Panc1 (cell line): Measurements from ENCODE around the gene KRT4. TPM values are rescaled to one million over a fixed set of nuclear protein-coding genes. Genes with fewer than 3 reads are reported as not detected.

ENCODE experiments used
- ATAC-seq: fragments of 200-7000 bp; cut with Tn5 transposase; 2 replicates; pipeline ENCODE4 v1.9.1; 2020; ENCODE audit warnings: mild to moderate bottlenecking, moderate library complexity
- BruUV-seq: library from RNA; stranded (reverse); fragments of 400-500 nt; replicated peaks from 2 replicates; lab custom pipeline; 2021; lab: Mats Ljungman, UMichigan
- CTCF ChIA-PET: fragments of 300-600 bp; sonication (Branson Sonifier 250); formaldehyde crosslinking; loops from one replicate; lab custom pipeline; 2022; ENCODE audit warnings: antibody characterized with exemption; lab: Charles Lee
- POLR2A ChIA-PET: fragments of 300-600 bp; sonication (Branson Sonifier 250); formaldehyde crosslinking; loops from one replicate; lab custom pipeline; 2022; ENCODE audit warnings: antibody characterized with exemption; lab: Charles Lee
- DNase-seq: peaks from one replicate; pipeline ENCODE4 v3.0.0-alpha.2; 2010; ENCODE audit warnings: low read depth, low spot score
- H3K27ac ChIP-seq: 2 replicates; pipeline ENCODE4 v1.5.1; 2011; ENCODE audit warnings: mild to moderate bottlenecking, low read length, inconsistent platforms
- H3K27me3 ChIP-seq: fragments of 200-500 bp; sonication (Bioruptor generic); 2 replicates; pipeline ENCODE4 v1.6.0; 2014; ENCODE audit warnings: low read length, inconsistent platforms; ENCODE audit not compliant: control insufficient read depth, insufficient read depth
- H3K36me3 ChIP-seq: fragments of 200-500 bp; sonication (Bioruptor generic); 2 replicates; pipeline ENCODE4 v1.5.1; 2014; ENCODE audit warnings: inconsistent platforms, mild to moderate bottlenecking, low read length, moderate library complexity; ENCODE audit not compliant: control insufficient read depth, insufficient read depth
- H3K4me1 ChIP-seq: 2 replicates; pipeline ENCODE4 v1.5.1; 2011; ENCODE audit warnings: inconsistent platforms, mild to moderate bottlenecking, low read length, moderate library complexity; ENCODE audit not compliant: control insufficient read depth, insufficient read depth
- H3K4me3 ChIP-seq, 2 experiments: 2 replicates each; pipeline ENCODE4 v1.5.1; 2011 to 2012; ENCODE audit warnings: low read depth in 2 of 2, low read length in 2 of 2, mild to moderate bottlenecking in 2 of 2, inconsistent platforms in 1 of 2, moderate library complexity in 1 of 2
- H3K9me3 ChIP-seq: fragments of 200-500 bp; sonication (Bioruptor generic); 2 replicates; pipeline ENCODE4 v1.5.1; 2014; ENCODE audit warnings: low read depth, mild to moderate bottlenecking, inconsistent platforms, low read length, moderate library complexity; ENCODE audit not compliant: control insufficient read depth, insufficient read depth
- CTCF ChIP-seq: fragments of 450-650 bp; IDR thresholded peaks from 2 replicates; pipeline ENCODE4 v1.5.1; 2017; ENCODE audit warnings: mild to moderate bottlenecking
- POLR2AphosphoS5 ChIP-seq: IDR thresholded peaks from 2 replicates; pipeline ENCODE4 v1.6.1; 2012; ENCODE audit warnings: mild to moderate bottlenecking, low read depth, low read length, moderate library complexity
- SIN3A ChIP-seq: IDR thresholded peaks from 2 replicates; pipeline ENCODE4 v1.6.1; 2012; ENCODE audit warnings: low read depth, mild to moderate bottlenecking, low read length, moderate library complexity, borderline replicate concordance; ENCODE audit not compliant: insufficient read depth
- TCF7L2 ChIP-seq: IDR thresholded peaks from 2 replicates; pipeline ENCODE4 v1.6.1; 2011; ENCODE audit warnings: mild to moderate bottlenecking, low read depth, low read length, inconsistent platforms
- in situ Hi-C: cut with HindIII; loops from 2 replicates; pipeline ENCODE4 v1.10.0; 2016; ENCODE audit warnings: low sequenced_read_pairs, low pct_unique_long_range_greater_than_20kb
- intact Hi-C: fragments of 100-400 bp; cut with micrococcal nuclease; formaldehyde crosslinking; loops from one replicate; pipeline ENCODE4 v1.10.0; 2022; ENCODE audit not compliant: unreplicated experiment
- total RNA-seq: library from RNA; stranded (reverse); gene quantifications from one replicate; pipeline ENCODE4 v1.2.1, GENCODE V29; 2021; ENCODE audit not compliant: unreplicated experiment
- TF ChIP-seq, protein P1 (sequence below), 2 experiments: IDR thresholded peaks; 2 replicates each; pipeline ENCODE4 v1.6.1; 2011 to 2012; ENCODE audit warnings: low read depth in 2 of 2, control low read depth in 1 of 2, low read length in 1 of 2, mild to moderate bottlenecking in 1 of 2, moderate library complexity in 1 of 2; ENCODE audit not compliant: insufficient read depth in 1 of 2

Gene KRT4
- total RNA-seq, 1 experiment from 2014 or later = 0.15 TPM

DNA sequence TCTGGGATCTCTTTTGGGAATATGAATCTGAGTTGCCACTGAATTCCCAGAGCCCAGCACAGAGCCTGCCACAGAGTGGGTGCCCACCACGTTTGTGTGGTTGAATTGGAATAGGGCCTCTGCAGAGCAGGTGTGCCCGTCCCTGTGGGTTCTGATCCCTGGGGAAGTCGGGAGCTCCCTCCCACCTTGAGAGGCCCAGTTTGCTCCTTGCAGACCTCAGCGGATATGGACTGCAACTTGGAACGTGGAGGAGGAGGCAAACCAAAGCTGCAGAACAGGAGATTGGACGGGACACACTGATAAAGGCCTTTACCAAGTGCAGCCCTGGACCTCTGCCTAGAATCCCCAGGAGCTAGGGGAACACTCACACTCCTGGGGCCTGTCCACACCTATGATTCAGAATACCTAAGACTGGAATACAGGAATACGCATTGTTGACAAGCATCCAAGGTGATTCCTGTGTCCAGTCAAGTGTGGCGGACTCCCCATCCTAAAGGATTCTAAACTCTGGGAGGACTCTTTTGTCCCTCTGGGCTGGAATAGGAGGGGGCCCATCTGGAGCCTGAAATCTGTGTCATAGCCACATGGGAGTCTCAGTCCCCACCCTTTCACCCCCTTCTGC is 39.2 kb downstream of the KRT4 start:
- no peak for ATAC-seq
- Histone ChIP-seq H3K4me3 (no peak overlapping the region), H3K27ac (no peak overlapping the region), H3K4me1 (no peaks in the 10 kb centered on the region), H3K27me3 (peaks cover 8% of the 10 kb centered on the region; the same call in 1 of the 2 replicates), H3K9me3 (no peaks in the 10 kb centered on the region), H3K36me3 (no peaks in the 10 kb centered on the region)
- CTCF ChIA-PET = no interaction called here
- in situ Hi-C loops (no loop called here), intact Hi-C loops (no loop called here)
- no peak for TF ChIP-seq SIN3A
- no peak for TF ChIP-seq TCF7L2
- TF ChIP-seq POLR2AphosphoS5 = no peak
- no peak for TF ChIP-seq CTCF
- TF ChIP-seq, protein P1, sequence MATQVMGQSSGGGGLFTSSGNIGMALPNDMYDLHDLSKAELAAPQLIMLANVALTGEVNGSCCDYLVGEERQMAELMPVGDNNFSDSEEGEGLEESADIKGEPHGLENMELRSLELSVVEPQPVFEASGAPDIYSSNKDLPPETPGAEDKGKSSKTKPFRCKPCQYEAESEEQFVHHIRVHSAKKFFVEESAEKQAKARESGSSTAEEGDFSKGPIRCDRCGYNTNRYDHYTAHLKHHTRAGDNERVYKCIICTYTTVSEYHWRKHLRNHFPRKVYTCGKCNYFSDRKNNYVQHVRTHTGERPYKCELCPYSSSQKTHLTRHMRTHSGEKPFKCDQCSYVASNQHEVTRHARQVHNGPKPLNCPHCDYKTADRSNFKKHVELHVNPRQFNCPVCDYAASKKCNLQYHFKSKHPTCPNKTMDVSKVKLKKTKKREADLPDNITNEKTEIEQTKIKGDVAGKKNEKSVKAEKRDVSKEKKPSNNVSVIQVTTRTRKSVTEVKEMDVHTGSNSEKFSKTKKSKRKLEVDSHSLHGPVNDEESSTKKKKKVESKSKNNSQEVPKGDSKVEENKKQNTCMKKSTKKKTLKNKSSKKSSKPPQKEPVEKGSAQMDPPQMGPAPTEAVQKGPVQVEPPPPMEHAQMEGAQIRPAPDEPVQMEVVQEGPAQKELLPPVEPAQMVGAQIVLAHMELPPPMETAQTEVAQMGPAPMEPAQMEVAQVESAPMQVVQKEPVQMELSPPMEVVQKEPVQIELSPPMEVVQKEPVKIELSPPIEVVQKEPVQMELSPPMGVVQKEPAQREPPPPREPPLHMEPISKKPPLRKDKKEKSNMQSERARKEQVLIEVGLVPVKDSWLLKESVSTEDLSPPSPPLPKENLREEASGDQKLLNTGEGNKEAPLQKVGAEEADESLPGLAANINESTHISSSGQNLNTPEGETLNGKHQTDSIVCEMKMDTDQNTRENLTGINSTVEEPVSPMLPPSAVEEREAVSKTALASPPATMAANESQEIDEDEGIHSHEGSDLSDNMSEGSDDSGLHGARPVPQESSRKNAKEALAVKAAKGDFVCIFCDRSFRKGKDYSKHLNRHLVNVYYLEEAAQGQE (IDR thresholded peaks at IDR 0.05; ENCODE audit: insufficient read depth in 1 of 2, low read depth in 2 of 2, low read length in 1 of 2) = no peak
- no peak for DNase-seq
- no TSS peak for BruUV-seq
- POLR2A ChIA-PET = no interaction called here

DNA sequence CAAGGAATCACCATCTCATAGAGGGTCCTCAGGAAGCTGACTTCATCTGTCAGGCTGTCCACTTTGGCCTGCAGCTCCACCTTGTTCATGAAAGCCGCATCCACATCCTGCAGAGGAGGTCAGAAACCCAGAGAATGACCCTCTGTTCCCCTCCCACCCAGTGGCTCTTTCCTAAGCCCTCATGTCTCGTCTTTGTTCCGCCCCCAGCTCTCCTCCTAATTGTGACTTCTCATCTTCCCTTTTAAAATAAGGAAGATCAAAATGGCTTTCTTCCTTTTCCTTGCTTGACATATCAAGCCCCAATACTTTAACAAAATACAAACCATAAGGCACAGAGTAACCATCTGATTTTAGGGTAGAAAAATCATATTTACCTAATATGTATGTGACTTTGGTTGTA is 41.1 kb downstream of the KRT4 start:
- in situ Hi-C loops = no loop called here
- BruUV-seq = no TSS peak
- POLR2A ChIA-PET = no interaction called here

More for the DNA sequence above, 41.1 kb downstream of the KRT4 start:
- DNase-seq = no peak
- Histone ChIP-seq H3K36me3 (no peaks in the 10 kb centered on the region), H3K9me3 (no peaks in the 10 kb centered on the region), H3K4me1 (no peaks in the 10 kb centered on the region), H3K27me3 (peaks cover 3% of the 10 kb centered on the region; the same call in 1 of the 2 replicates), H3K27ac (no peak overlapping the region), H3K4me3 (no peak overlapping the region)
- CTCF ChIA-PET = interaction anchor here (1.1 kb wide), 1 partner anchor 107 kb away, joined by 3 read pairs; no protein-coding TSS in a partner anchor
- intact Hi-C loops = no loop called here
- TF ChIP-seq TCF7L2 (no peak), CTCF (no peak), POLR2AphosphoS5 (no peak)
- no peak for ATAC-seq
